Neural crest cell (in vitro differentiated cells): ENCODE results near the gene ZGPAT. TPM values are rescaled to one million over a fixed set of nuclear protein-coding genes. Genes with fewer than 3 reads are reported as not detected.
"Not testable (repeated sequence)": the region's sequence is repeated elsewhere in the genome, so short reads cannot be mapped to it uniquely, and the experiment has no call there.

Experiments used
- DNase-seq: peaks from one replicate; pipeline ENCODE4 v3.0.0; 2021; ENCODE audit warnings: low read depth, mixed read lengths, low spot score
- H3K27ac Mint-ChIP-seq: one replicate; pipeline ENCODE4 v1.8.0; 2021; ENCODE audit warnings: mild to moderate bottlenecking, mixed read lengths; ENCODE audit not compliant: unreplicated experiment
- H3K27me3 Mint-ChIP-seq: 2 replicates; pipeline ENCODE4 v1.8.0; 2021; ENCODE audit warnings: low read depth, mild to moderate bottlenecking, mixed read lengths
- H3K36me3 Mint-ChIP-seq: 2 replicates; pipeline ENCODE4 v1.8.0; 2021; ENCODE audit warnings: low read depth, mild to moderate bottlenecking, mixed read lengths
- H3K4me1 Mint-ChIP-seq: 2 replicates; pipeline ENCODE4 v1.8.0; 2021; ENCODE audit warnings: mixed read lengths
- H3K4me3 Mint-ChIP-seq: one replicate; pipeline ENCODE4 v1.8.0; 2021; ENCODE audit warnings: mild to moderate bottlenecking, mixed read lengths
- H3K9me3 Mint-ChIP-seq: 2 replicates; pipeline ENCODE4 v1.8.0; 2021; ENCODE audit warnings: mixed read lengths
- total RNA-seq: library from RNA; stranded (reverse); gene quantifications from 2 replicates; pipeline ENCODE4 v1.2.1, GENCODE V29; 2021
- TF ChIP-seq, protein P1 (sequence below): fragments of 200-600 bp; sonication (generic); conservative IDR thresholded peaks from 2 replicates; pipeline ENCODE4 v1.5.0; 2021; ENCODE audit warnings: antibody characterized with exemption, mild to moderate bottlenecking

Gene ZGPAT
- total RNA-seq, 1 donor from 2014 or later = 31.3 TPM

- no peak for DNase-seq
- Mint-ChIP-seq H3K4me3 (peak overlapping the region; percentile 69), H3K27me3 (no peaks in the 10 kb centered on the region), H3K4me1 (peaks cover under 1% of the 10 kb centered on the region), H3K36me3 (peaks cover 3% of the 10 kb centered on the region), H3K27ac (peak overlapping the region; percentile 97), H3K9me3 (no peaks in the 10 kb centered on the region)
- TF ChIP-seq, protein P1, sequence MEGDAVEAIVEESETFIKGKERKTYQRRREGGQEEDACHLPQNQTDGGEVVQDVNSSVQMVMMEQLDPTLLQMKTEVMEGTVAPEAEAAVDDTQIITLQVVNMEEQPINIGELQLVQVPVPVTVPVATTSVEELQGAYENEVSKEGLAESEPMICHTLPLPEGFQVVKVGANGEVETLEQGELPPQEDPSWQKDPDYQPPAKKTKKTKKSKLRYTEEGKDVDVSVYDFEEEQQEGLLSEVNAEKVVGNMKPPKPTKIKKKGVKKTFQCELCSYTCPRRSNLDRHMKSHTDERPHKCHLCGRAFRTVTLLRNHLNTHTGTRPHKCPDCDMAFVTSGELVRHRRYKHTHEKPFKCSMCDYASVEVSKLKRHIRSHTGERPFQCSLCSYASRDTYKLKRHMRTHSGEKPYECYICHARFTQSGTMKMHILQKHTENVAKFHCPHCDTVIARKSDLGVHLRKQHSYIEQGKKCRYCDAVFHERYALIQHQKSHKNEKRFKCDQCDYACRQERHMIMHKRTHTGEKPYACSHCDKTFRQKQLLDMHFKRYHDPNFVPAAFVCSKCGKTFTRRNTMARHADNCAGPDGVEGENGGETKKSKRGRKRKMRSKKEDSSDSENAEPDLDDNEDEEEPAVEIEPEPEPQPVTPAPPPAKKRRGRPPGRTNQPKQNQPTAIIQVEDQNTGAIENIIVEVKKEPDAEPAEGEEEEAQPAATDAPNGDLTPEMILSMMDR = no peak
Observed at GRCh38 chr20:63664861-63665594, 42.8 kb upstream of the ZGPAT start.

GRCh38 chr20:63665708-63666107, 42.1 kb upstream of the ZGPAT start:
- no peaks in the 10 kb centered on the region for H3K27me3 Mint-ChIP-seq
- H3K9me3 Mint-ChIP-seq = no peaks in the 10 kb centered on the region
- H3K27ac Mint-ChIP-seq = no peak overlapping the region
- DNase-seq = no peak
- no peaks in the 10 kb centered on the region for H3K4me1 Mint-ChIP-seq
- H3K36me3 Mint-ChIP-seq = peaks cover 3% of the 10 kb centered on the region
- TF ChIP-seq, protein P1 = no peak
- H3K4me3 Mint-ChIP-seq = no peak overlapping the region

- Mint-ChIP-seq H3K4me1 (no peaks in the 10 kb centered on the region), H3K36me3 (peaks cover 3% of the 10 kb centered on the region), H3K27ac (no peak overlapping the region), H3K27me3 (no peaks in the 10 kb centered on the region), H3K4me3 (no peak overlapping the region), H3K9me3 (no peaks in the 10 kb centered on the region)
- DNase-seq = no peak
- TF ChIP-seq, protein P1 = no peak
Observed at GRCh38 chr20:63667858-63668257, 40.0 kb upstream of the ZGPAT start.

DNA sequence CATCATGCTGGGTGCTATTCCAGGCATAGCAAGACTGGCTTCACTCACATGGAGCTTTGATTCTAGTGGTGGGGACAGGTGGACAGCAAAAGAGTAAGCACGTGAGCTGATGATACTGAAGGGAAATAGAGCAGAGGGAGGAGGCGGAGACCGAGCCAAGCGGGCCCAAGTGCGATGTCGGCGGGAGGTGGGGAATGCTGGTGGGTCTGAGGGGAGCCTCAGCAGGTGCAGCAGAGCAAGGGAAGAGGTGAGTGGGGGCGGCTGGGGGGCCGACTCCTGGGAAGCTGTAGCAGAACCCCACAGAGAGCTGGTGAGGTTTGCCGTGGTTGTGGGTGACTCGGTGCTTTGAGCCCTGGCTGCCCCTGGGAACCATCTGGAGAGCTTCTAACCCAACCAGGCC, 39.5 kb upstream of the ZGPAT start:
- DNase-seq = no peak
- H3K9me3 Mint-ChIP-seq = no peaks in the 10 kb centered on the region
- H3K4me1 Mint-ChIP-seq = no peaks in the 10 kb centered on the region
- no peaks in the 10 kb centered on the region for H3K27me3 Mint-ChIP-seq
- no peak overlapping the region for H3K4me3 Mint-ChIP-seq
- peaks cover 3% of the 10 kb centered on the region for H3K36me3 Mint-ChIP-seq
- TF ChIP-seq, protein P1 = no peak
- H3K27ac Mint-ChIP-seq = no peak overlapping the region

GRCh38 chr20:63671695-63672094, 36.1 kb upstream of the ZGPAT start:
- not testable (repeated sequence) for H3K4me3 Mint-ChIP-seq, H3K4me1 Mint-ChIP-seq, H3K36me3 Mint-ChIP-seq, DNase-seq, H3K27ac Mint-ChIP-seq, H3K9me3 Mint-ChIP-seq, H3K27me3 Mint-ChIP-seq

- H3K27ac Mint-ChIP-seq = no peak overlapping the region
- TF ChIP-seq, protein P1 = no peak
- DNase-seq = no peak
- no peaks in the 10 kb centered on the region for H3K27me3 Mint-ChIP-seq
- no peaks in the 10 kb centered on the region for H3K4me1 Mint-ChIP-seq
- no peak overlapping the region for H3K4me3 Mint-ChIP-seq
- no peaks in the 10 kb centered on the region for H3K9me3 Mint-ChIP-seq
- H3K36me3 Mint-ChIP-seq = peaks cover 6% of the 10 kb centered on the region
Observed at GRCh38 chr20:63672666-63673065, 35.2 kb upstream of the ZGPAT start.
